Activated naive CD4-positive, alpha-beta T cell treated with anti-CD3 and anti-CD28 coated beads for 36 hours (primary cell): ENCODE results near the gene NKAIN2. TPM values are rescaled to one million over a fixed set of nuclear protein-coding genes. Genes with fewer than 3 reads are reported as not detected.
"Not testable (repeated sequence)": the region's sequence is repeated elsewhere in the genome, so short reads cannot be mapped to it uniquely, and the experiment has no call there.

ENCODE experiments used
- CTCF ChIA-PET: fragments of 350-600 bp; sonication (Branson Sonifier 250); formaldehyde crosslinking; loops from one replicate; lab custom pipeline; 2021; ENCODE audit warnings: antibody characterized with exemption; lab: Charles Lee
- DNase-seq: peaks from one replicate; pipeline ENCODE4 v3.0.0-alpha.2; 2020
- H3K27ac Mint-ChIP-seq: one replicate; pipeline ENCODE4 v1.8.0; 2021; ENCODE audit warnings: mild to moderate bottlenecking, mixed read lengths
- H3K27me3 Mint-ChIP-seq: one replicate; pipeline ENCODE4 v1.8.0; 2021; ENCODE audit warnings: low read depth, mixed read lengths
- H3K36me3 Mint-ChIP-seq: one replicate; pipeline ENCODE4 v1.8.0; 2021; ENCODE audit warnings: low read depth, mixed read lengths
- H3K4me1 Mint-ChIP-seq: one replicate; pipeline ENCODE4 v1.8.0; 2021; ENCODE audit warnings: low read depth, mixed read lengths
- H3K4me3 Mint-ChIP-seq: one replicate; pipeline ENCODE4 v1.8.0; 2021; ENCODE audit warnings: mild to moderate bottlenecking, moderate library complexity, mixed read lengths
- H3K9me3 Mint-ChIP-seq: one replicate; pipeline ENCODE4 v1.8.0; 2021; ENCODE audit warnings: mixed read lengths
- intact Hi-C: fragments of 100-400 bp; cut with micrococcal nuclease; formaldehyde crosslinking; loops from one replicate; pipeline ENCODE4 v1.15.1; 2023
- total RNA-seq, 2 experiments: library from RNA; stranded (reverse); gene quantifications; one replicate each; pipeline ENCODE4 v1.2.3, GENCODE V29; 2021

Gene NKAIN2
- total RNA-seq, 2 experiments from 2014 or later: not detected

- CTCF ChIA-PET: no interaction called here
- Mint-ChIP-seq H3K27me3 (no peaks in the 10 kb centered on the region), H3K27ac (no peak overlapping the region), H3K36me3 (no peaks in the 10 kb centered on the region), H3K4me1 (no peaks in the 10 kb centered on the region), H3K4me3 (no peak overlapping the region), H3K9me3 (peaks cover 8% of the 10 kb centered on the region)
- no peak for DNase-seq
- intact Hi-C loops: no loop called here
These were observed 748.1 kb downstream of the NKAIN2 start for GRCh38 chr6:124551711-124552233.

- Mint-ChIP-seq H3K36me3 (no peaks in the 10 kb centered on the region), H3K4me3 (no peak overlapping the region), H3K4me1 (no peaks in the 10 kb centered on the region), H3K27ac (no peak overlapping the region), H3K27me3 (no peaks in the 10 kb centered on the region), H3K9me3 (peaks cover 5% of the 10 kb centered on the region)
- intact Hi-C loops: no loop called here
- CTCF ChIA-PET: no interaction called here
- DNase-seq: no peak
These were observed 754.2 kb downstream of the NKAIN2 start for GRCh38 chr6:124557873-124558272.

- H3K9me3 Mint-ChIP-seq: peaks cover 10% of the 10 kb centered on the region
- CTCF ChIA-PET, H3K27ac Mint-ChIP-seq, H3K27me3 Mint-ChIP-seq, intact Hi-C loops, H3K4me3 Mint-ChIP-seq, DNase-seq, H3K4me1 Mint-ChIP-seq, H3K36me3 Mint-ChIP-seq: not testable (repeated sequence)
These were observed 756.4 kb downstream of the NKAIN2 start for GRCh38 chr6:124560078-124560477.

- Mint-ChIP-seq H3K9me3 (peaks cover 10% of the 10 kb centered on the region), H3K36me3 (no peaks in the 10 kb centered on the region), H3K27ac (no peak overlapping the region), H3K4me3 (no peak overlapping the region), H3K27me3 (no peaks in the 10 kb centered on the region), H3K4me1 (no peaks in the 10 kb centered on the region)
- CTCF ChIA-PET: no interaction called here
- intact Hi-C loops: no loop called here
- DNase-seq: no peak
These were observed 757.4 kb downstream of the NKAIN2 start for GRCh38 chr6:124560873-124561567.

- Mint-ChIP-seq H3K27me3 (no peaks in the 10 kb centered on the region), H3K9me3 (peaks cover 5% of the 10 kb centered on the region), H3K36me3 (no peaks in the 10 kb centered on the region), H3K4me1 (no peaks in the 10 kb centered on the region), H3K27ac (no peak overlapping the region), H3K4me3 (no peak overlapping the region)
- intact Hi-C loops: no loop called here
- DNase-seq: no peak
- CTCF ChIA-PET: no interaction called here
These were observed 758.0 kb downstream of the NKAIN2 start for GRCh38 chr6:124561635-124562130.

- H3K27me3 Mint-ChIP-seq, intact Hi-C loops, H3K4me1 Mint-ChIP-seq, H3K4me3 Mint-ChIP-seq, CTCF ChIA-PET, H3K9me3 Mint-ChIP-seq, H3K36me3 Mint-ChIP-seq, H3K27ac Mint-ChIP-seq, DNase-seq: not testable (repeated sequence)
These were observed 760.5 kb downstream of the NKAIN2 start for GRCh38 chr6:124564125-124564524.

GRCh38 chr6:124567401-124567800 lies 763.7 kb downstream of the NKAIN2 start:
- no peak overlapping the region for H3K4me3 Mint-ChIP-seq
- no peak overlapping the region for H3K27ac Mint-ChIP-seq
- H3K9me3 Mint-ChIP-seq: peaks cover 5% of the 10 kb centered on the region
- H3K4me1 Mint-ChIP-seq: no peaks in the 10 kb centered on the region
- no peak for DNase-seq
- H3K36me3 Mint-ChIP-seq: no peaks in the 10 kb centered on the region
- CTCF ChIA-PET: interaction anchor here (0.6 kb wide), 1 partner anchor 55 kb away, joined by 3 read pairs; no protein-coding TSS in a partner anchor
- H3K27me3 Mint-ChIP-seq: no peaks in the 10 kb centered on the region
- intact Hi-C loops: no loop called here

GRCh38 chr6:124573953-124574352 lies 770.3 kb downstream of the NKAIN2 start:
- intact Hi-C loops: no loop called here
- H3K4me3 Mint-ChIP-seq: no peak overlapping the region
- no peaks in the 10 kb centered on the region for H3K27me3 Mint-ChIP-seq
- no peak for DNase-seq
- CTCF ChIA-PET: no interaction called here
- no peaks in the 10 kb centered on the region for H3K36me3 Mint-ChIP-seq
- no peaks in the 10 kb centered on the region for H3K9me3 Mint-ChIP-seq
- no peaks in the 10 kb centered on the region for H3K4me1 Mint-ChIP-seq
- H3K27ac Mint-ChIP-seq: no peak overlapping the region

- Mint-ChIP-seq H3K36me3 (no peaks in the 10 kb centered on the region), H3K9me3 (peaks cover 1% of the 10 kb centered on the region), H3K27me3 (no peaks in the 10 kb centered on the region), H3K27ac (no peak overlapping the region), H3K4me3 (no peak overlapping the region), H3K4me1 (no peaks in the 10 kb centered on the region)
- intact Hi-C loops: no loop called here
- CTCF ChIA-PET: no interaction called here
- no peak for DNase-seq
These were observed 774.1 kb downstream of the NKAIN2 start for GRCh38 chr6:124577734-124578281.

GRCh38 chr6:124590001-124590400 lies 786.3 kb downstream of the NKAIN2 start:
- no peak overlapping the region for H3K27ac Mint-ChIP-seq
- peaks cover 3% of the 10 kb centered on the region for H3K9me3 Mint-ChIP-seq
- DNase-seq: no peak
- H3K36me3 Mint-ChIP-seq: no peaks in the 10 kb centered on the region
- no peaks in the 10 kb centered on the region for H3K4me1 Mint-ChIP-seq
- CTCF ChIA-PET: no interaction called here
- H3K27me3 Mint-ChIP-seq: peaks cover 2% of the 10 kb centered on the region
- intact Hi-C loops: no loop called here
- H3K4me3 Mint-ChIP-seq: no peak overlapping the region

GRCh38 chr6:124599656-124600055 lies 796.0 kb downstream of the NKAIN2 start:
- H3K36me3 Mint-ChIP-seq: no peaks in the 10 kb centered on the region
- CTCF ChIA-PET: no interaction called here

GRCh38 chr6:124604719-124605118 lies 801.1 kb downstream of the NKAIN2 start:
- Mint-ChIP-seq H3K36me3 (no peaks in the 10 kb centered on the region), H3K27me3 (no peaks in the 10 kb centered on the region), H3K27ac (no peak overlapping the region), H3K9me3 (peaks cover 3% of the 10 kb centered on the region), H3K4me1 (no peaks in the 10 kb centered on the region), H3K4me3 (no peak overlapping the region)
- intact Hi-C loops: no loop called here
- no peak for DNase-seq
- CTCF ChIA-PET: no interaction called here

More at GRCh38 chr6:124599656-124600055, 796.0 kb downstream of the NKAIN2 start:
- Mint-ChIP-seq H3K4me3 (no peak overlapping the region), H3K9me3 (peaks cover 2% of the 10 kb centered on the region), H3K27ac (no peak overlapping the region), H3K27me3 (no peaks in the 10 kb centered on the region), H3K4me1 (no peaks in the 10 kb centered on the region)
- no peak for DNase-seq
- intact Hi-C loops: no loop called here

GRCh38 chr6:124607119-124607627 lies 803.5 kb downstream of the NKAIN2 start:
- Mint-ChIP-seq H3K27ac (no peak overlapping the region), H3K9me3 (peaks cover 3% of the 10 kb centered on the region), H3K27me3 (no peaks in the 10 kb centered on the region), H3K4me1 (no peaks in the 10 kb centered on the region), H3K4me3 (no peak overlapping the region), H3K36me3 (no peaks in the 10 kb centered on the region)
- CTCF ChIA-PET: no interaction called here
- no peak for DNase-seq
- intact Hi-C loops: no loop called here
